Measurements from ENCODE around the gene KAZN. TPM values are rescaled to one million over a fixed set of nuclear protein-coding genes. Genes with fewer than 3 reads are reported as not detected.

The KAZN gene
- total RNA-seq, 1 donor from 2014 or later = 9.4 TPM

- Histone ChIP-seq H3K27ac (ENCODE audit: low read depth, low read length) (no peak overlapping the region), H2AFZ (ENCODE audit: low read depth, low read length) (no peak overlapping the region), H3K27me3 (ENCODE audit: insufficient read depth, low read length) (no peaks in the 10 kb centered on the region), H4K20me1 (ENCODE audit: insufficient read depth, low read length) (no peaks in the 10 kb centered on the region), H3K9me3 (ENCODE audit: insufficient read depth, low read depth, low read length) (no peaks in the 10 kb centered on the region), H3K4me2 (ENCODE audit: low read length) (no peak overlapping the region), H3K36me3 (ENCODE audit: insufficient read depth, low read length) (no peaks in the 10 kb centered on the region), H3K79me2 (ENCODE audit: insufficient read depth, low read length) (no peaks in the 10 kb centered on the region), H3K4me1 (ENCODE audit: insufficient read depth, low read length) (peaks cover 16% of the 10 kb centered on the region), H3K9ac (ENCODE audit: low read length) (no peak overlapping the region), H3K4me3 (ENCODE audit: insufficient read depth, low read depth, low read length) (no peak overlapping the region)
- Mint-ChIP-seq H3K4me3 (ENCODE audit: unreplicated experiment) (no peak overlapping the region), H3K4me1 (ENCODE audit: low read depth, unreplicated experiment) (peaks cover 12% of the 10 kb centered on the region), H3K36me3 (ENCODE audit: low read depth, unreplicated experiment) (peaks cover 30% of the 10 kb centered on the region), H3K27me3 (ENCODE audit: low read depth, unreplicated experiment) (no peaks in the 10 kb centered on the region), H3K27ac (ENCODE audit: unreplicated experiment) (no peak overlapping the region), H3K9me3 (ENCODE audit: unreplicated experiment) (peaks cover 3% of the 10 kb centered on the region)
- DNase-seq (ENCODE audit: low read depth) (no peak), FAIRE-seq (no peak)
- no peak for TF ChIP-seq CTCF (IDR thresholded peaks at IDR 0.05; ENCODE audit: insufficient read depth, low read depth, low read length)
- no peak for TF ChIP-seq EZH2 (IDR thresholded peaks at IDR 0.05; ENCODE audit: insufficient read depth, low read length)
Measured at GRCh38 chr1:14964711-14965055, 366.2 kb downstream of the KAZN start.

- H3K4me3 Mint-ChIP-seq (ENCODE audit: unreplicated experiment) = no peak overlapping the region
- Histone ChIP-seq H3K36me3 (ENCODE audit: insufficient read depth, low read length) (no peaks in the 10 kb centered on the region), H3K9me3 (ENCODE audit: insufficient read depth, low read depth, low read length) (no peaks in the 10 kb centered on the region), H4K20me1 (ENCODE audit: insufficient read depth, low read length) (no peaks in the 10 kb centered on the region), H3K9ac (ENCODE audit: low read length) (peak overlapping the region; percentile 61), H3K4me1 (ENCODE audit: insufficient read depth, low read length) (peaks cover 28% of the 10 kb centered on the region), H3K79me2 (ENCODE audit: insufficient read depth, low read length) (no peaks in the 10 kb centered on the region), H2AFZ (ENCODE audit: low read depth, low read length) (peak overlapping the region; percentile 44), H3K4me3 (ENCODE audit: insufficient read depth, low read depth, low read length) (no peak overlapping the region), H3K27ac (ENCODE audit: low read depth, low read length) (peak overlapping the region; percentile 66), H3K27me3 (ENCODE audit: insufficient read depth, low read length) (no peaks in the 10 kb centered on the region), H3K4me2 (ENCODE audit: low read length) (peak overlapping the region; percentile 70)
- TF ChIP-seq CTCF (IDR thresholded peaks at IDR 0.05; ENCODE audit: insufficient read depth, low read depth, low read length) (no peak), EZH2 (IDR thresholded peaks at IDR 0.05; ENCODE audit: insufficient read depth, low read length) (no peak)
- FAIRE-seq (peak; percentile 26), DNase-seq (ENCODE audit: low read depth) (peak; percentile 87)
- H3K4me1 Mint-ChIP-seq (ENCODE audit: low read depth, unreplicated experiment) = peaks cover 13% of the 10 kb centered on the region
- no peaks in the 10 kb centered on the region for H3K9me3 Mint-ChIP-seq (ENCODE audit: unreplicated experiment)
- H3K36me3 Mint-ChIP-seq (ENCODE audit: low read depth, unreplicated experiment) = peaks cover 15% of the 10 kb centered on the region
- no peaks in the 10 kb centered on the region for H3K27me3 Mint-ChIP-seq (ENCODE audit: low read depth, unreplicated experiment)
- H3K27ac Mint-ChIP-seq (ENCODE audit: unreplicated experiment) = peak overlapping the region; percentile 79
Measured at GRCh38 chr1:14968251-14968851, 369.9 kb downstream of the KAZN start.

GRCh38 chr1:14969006-14969405 lies 370.5 kb downstream of the KAZN start:
- Histone ChIP-seq H3K27me3 (ENCODE audit: insufficient read depth, low read length) (no peaks in the 10 kb centered on the region), H2AFZ (ENCODE audit: low read depth, low read length) (peak overlapping the region; percentile 21), H3K79me2 (ENCODE audit: insufficient read depth, low read length) (no peaks in the 10 kb centered on the region), H3K4me1 (ENCODE audit: insufficient read depth, low read length) (peaks cover 28% of the 10 kb centered on the region), H3K9ac (ENCODE audit: low read length) (peak overlapping the region; percentile 61), H3K9me3 (ENCODE audit: insufficient read depth, low read depth, low read length) (no peaks in the 10 kb centered on the region), H3K36me3 (ENCODE audit: insufficient read depth, low read length) (no peaks in the 10 kb centered on the region), H4K20me1 (ENCODE audit: insufficient read depth, low read length) (no peaks in the 10 kb centered on the region), H3K27ac (ENCODE audit: low read depth, low read length) (peak overlapping the region; percentile 66), H3K4me2 (ENCODE audit: low read length) (peak overlapping the region; percentile 70), H3K4me3 (ENCODE audit: insufficient read depth, low read depth, low read length) (no peak overlapping the region)
- Mint-ChIP-seq H3K4me1 (ENCODE audit: low read depth, unreplicated experiment) (peaks cover 13% of the 10 kb centered on the region), H3K27me3 (ENCODE audit: low read depth, unreplicated experiment) (no peaks in the 10 kb centered on the region), H3K9me3 (ENCODE audit: unreplicated experiment) (peaks cover 5% of the 10 kb centered on the region), H3K4me3 (ENCODE audit: unreplicated experiment) (no peak overlapping the region), H3K36me3 (ENCODE audit: low read depth, unreplicated experiment) (peaks cover 19% of the 10 kb centered on the region), H3K27ac (ENCODE audit: unreplicated experiment) (no peak overlapping the region)
- FAIRE-seq = peak; percentile 75
- DNase-seq (ENCODE audit: low read depth) = no peak
- no peak for TF ChIP-seq EZH2 (IDR thresholded peaks at IDR 0.05; ENCODE audit: insufficient read depth, low read length)
- no peak for TF ChIP-seq CTCF (IDR thresholded peaks at IDR 0.05; ENCODE audit: insufficient read depth, low read depth, low read length)
